Right renal pelvis (tissue), 4 donors: Measurements from ENCODE around the gene COX5B. TPM values are rescaled to one million over a fixed set of nuclear protein-coding genes. Genes with fewer than 3 reads are reported as not detected.
"Not testable (repeated sequence)": the region's sequence is repeated elsewhere in the genome, so short reads cannot be mapped to it uniquely, and the experiment has no call there.

Source experiments
- DNase-seq, 4 donors: peaks; one replicate each; pipeline ENCODE4 v3.0.0-alpha.2; 2013; ENCODE audit warnings: low read depth in 4 of 4, low spot score in 3 of 4, missing footprints in 1 of 4
- polyA plus RNA-seq, 4 donors: library from polyadenylated mRNA; unstranded; fragments of 120-200 nt; gene quantifications; one replicate each; pipeline ENCODE4 v1.2.1, GENCODE V29; 2013; ENCODE audit not compliant: insufficient read length in 4 of 4

COX5B gene
- polyA plus RNA-seq, 4 donors, result 174 to 223 (median 199) TPM

GRCh38 chr2:97671526-97671925 is 25.7 kb downstream of the COX5B start:
- no peak for DNase-seq

GRCh38 chr2:97672606-97673140 is 26.8 kb downstream of the COX5B start:
- not testable (repeated sequence) for DNase-seq

- no peak for DNase-seq
Observed at GRCh38 chr2:97673182-97673914, 27.5 kb downstream of the COX5B start.

- peak in 2 of 4 donors; percentile 9 to 16 for DNase-seq
Observed at GRCh38 chr2:97673915-97674283, 28.0 kb downstream of the COX5B start.

GRCh38 chr2:97675430-97676113 is 29.7 kb downstream of the COX5B start:
- DNase-seq, result no peak

- DNase-seq, result no peak
Observed at GRCh38 chr2:97676620-97677019, 30.8 kb downstream of the COX5B start.

GRCh38 chr2:97677480-97677879 is 31.6 kb downstream of the COX5B start:
- DNase-seq, result no peak

- DNase-seq, result no peak
Observed at GRCh38 chr2:97678298-97678697, 32.4 kb downstream of the COX5B start.

- not testable (repeated sequence) for DNase-seq
Observed at GRCh38 chr2:97687235-97687634, 41.4 kb downstream of the COX5B start.

- no peak for DNase-seq
Observed at GRCh38 chr2:97688062-97688827, 42.4 kb downstream of the COX5B start.

GRCh38 chr2:97691166-97691565 is 45.3 kb downstream of the COX5B start:
- DNase-seq, result no peak

- DNase-seq, result no peak
Observed at GRCh38 chr2:97693476-97693875, 47.6 kb downstream of the COX5B start.

- no peak for DNase-seq
Observed at GRCh38 chr2:97695744-97696143, 49.9 kb downstream of the COX5B start.

- peak; percentile 63 to 77 (median 74) for DNase-seq
Observed at GRCh38 chr2:97697252-97698235, 51.7 kb downstream of the COX5B start.

Other genes with a start within 250 kb of the COX5B start
- 10 to 100 TPM; 12.2 to 21.5 (median 20.5) TPM for gene ANKRD36B, start 56.2 kb upstream of the COX5B start, polyA plus RNA-seq
- gene ACTR1B, start 18.0 kb downstream of the COX5B start, polyA plus RNA-seq, result 10 to 100 TPM; 57.5 to 68.9 (median 60.9) TPM
- 10 to 100 TPM in 1 of 4 donors, 1 to 10 TPM in 3; 6.3 to 13.5 (median 9.1) TPM for gene C2orf92, start 23.7 kb downstream of the COX5B start, polyA plus RNA-seq
- 1 to 10 TPM; 1.2 to 2.2 (median 1.7) TPM for gene ZAP70, start 67.5 kb downstream of the COX5B start, polyA plus RNA-seq